Loucy (cell line): ENCODE results near the gene IGDCC3.

Experiments
- H2AFZ ChIP-seq: fragments of 200-600 bp; sonication (generic); 2 replicates; pipeline ENCODE4 v1.6.0; 2016; ENCODE audit warnings: antibody characterized with exemption, mild to moderate bottlenecking, low read length, moderate library complexity
- H3F3A ChIP-seq: fragments of 200-600 bp; 2 replicates; pipeline ENCODE4 v1.6.0; 2016; ENCODE audit warnings: antibody characterized with exemption, low read depth, mild to moderate bottlenecking
- H3K27me3 ChIP-seq: fragments of 200-600 bp; sonication (generic); 2 replicates; pipeline ENCODE4 v1.6.1; 2014; ENCODE audit warnings: low read length, mild to moderate bottlenecking; ENCODE audit not compliant: insufficient read depth, poor library complexity, severe bottlenecking
- H3K36me3 ChIP-seq: fragments of 200-600 bp; sonication (generic); 2 replicates; pipeline ENCODE4 v1.6.1; 2016; ENCODE audit warnings: low read length; ENCODE audit not compliant: insufficient read depth
- H3K4me1 ChIP-seq: fragments of 200-600 bp; sonication (generic); 2 replicates; pipeline ENCODE4 v1.5.1; 2014; ENCODE audit warnings: low read length, mild to moderate bottlenecking; ENCODE audit not compliant: insufficient read depth, poor library complexity, severe bottlenecking
- H3K4me2 ChIP-seq: fragments of 200-600 bp; sonication (generic); 2 replicates; pipeline ENCODE4 v1.6.0; 2014; ENCODE audit warnings: antibody characterized with exemption, low read length, low read depth, mild to moderate bottlenecking; ENCODE audit not compliant: poor library complexity, severe bottlenecking
- H3K4me3 ChIP-seq: fragments of 200-600 bp; sonication (generic); 2 replicates; pipeline ENCODE4 v1.5.1; 2014; ENCODE audit warnings: low read length, mild to moderate bottlenecking, mixed read lengths; ENCODE audit not compliant: poor library complexity, severe bottlenecking
- H3K79me2 ChIP-seq: fragments of 200-600 bp; sonication (generic); 2 replicates; pipeline ENCODE4 v1.6.1; 2014; ENCODE audit warnings: low read length; ENCODE audit not compliant: insufficient read depth
- H3K9ac ChIP-seq: fragments of 200-600 bp; sonication (generic); 2 replicates; pipeline ENCODE4 v1.6.0; 2014; ENCODE audit warnings: mild to moderate bottlenecking, low read depth, low read length, moderate library complexity; ENCODE audit not compliant: poor library complexity, severe bottlenecking
- H3K9me2 ChIP-seq: fragments of 200-600 bp; sonication (generic); replicated peaks from 2 replicates; pipeline ENCODE4 v1.6.1; 2016; ENCODE audit warnings: low read depth, low read length, mixed read lengths
- H3K9me3 ChIP-seq: fragments of 200-600 bp; sonication (generic); 2 replicates; pipeline ENCODE4 v1.6.1; 2014; ENCODE audit warnings: mild to moderate bottlenecking, antibody characterized with exemption, low read length, low read depth; ENCODE audit not compliant: insufficient read depth
- H4K20me1 ChIP-seq: fragments of 200-600 bp; sonication (generic); 2 replicates; pipeline ENCODE4 v1.6.0; 2014; ENCODE audit warnings: antibody characterized with exemption, low read length, mild to moderate bottlenecking; ENCODE audit not compliant: insufficient read depth, poor library complexity, severe bottlenecking
- CTCF ChIP-seq: fragments of 200-600 bp; sonication (generic); conservative IDR thresholded peaks from 2 replicates; pipeline ENCODE4 v1.5.1; 2014; ENCODE audit warnings: mild to moderate bottlenecking, antibody characterized with exemption, low read length
- EZH2phosphoT487 ChIP-seq: fragments of 200-600 bp; IDR thresholded peaks from 2 replicates; pipeline ENCODE4 v1.6.1; 2018; ENCODE audit warnings: antibody characterized with exemption, mild to moderate bottlenecking, moderate library complexity, borderline replicate concordance

The IGDCC3 gene

DNA sequence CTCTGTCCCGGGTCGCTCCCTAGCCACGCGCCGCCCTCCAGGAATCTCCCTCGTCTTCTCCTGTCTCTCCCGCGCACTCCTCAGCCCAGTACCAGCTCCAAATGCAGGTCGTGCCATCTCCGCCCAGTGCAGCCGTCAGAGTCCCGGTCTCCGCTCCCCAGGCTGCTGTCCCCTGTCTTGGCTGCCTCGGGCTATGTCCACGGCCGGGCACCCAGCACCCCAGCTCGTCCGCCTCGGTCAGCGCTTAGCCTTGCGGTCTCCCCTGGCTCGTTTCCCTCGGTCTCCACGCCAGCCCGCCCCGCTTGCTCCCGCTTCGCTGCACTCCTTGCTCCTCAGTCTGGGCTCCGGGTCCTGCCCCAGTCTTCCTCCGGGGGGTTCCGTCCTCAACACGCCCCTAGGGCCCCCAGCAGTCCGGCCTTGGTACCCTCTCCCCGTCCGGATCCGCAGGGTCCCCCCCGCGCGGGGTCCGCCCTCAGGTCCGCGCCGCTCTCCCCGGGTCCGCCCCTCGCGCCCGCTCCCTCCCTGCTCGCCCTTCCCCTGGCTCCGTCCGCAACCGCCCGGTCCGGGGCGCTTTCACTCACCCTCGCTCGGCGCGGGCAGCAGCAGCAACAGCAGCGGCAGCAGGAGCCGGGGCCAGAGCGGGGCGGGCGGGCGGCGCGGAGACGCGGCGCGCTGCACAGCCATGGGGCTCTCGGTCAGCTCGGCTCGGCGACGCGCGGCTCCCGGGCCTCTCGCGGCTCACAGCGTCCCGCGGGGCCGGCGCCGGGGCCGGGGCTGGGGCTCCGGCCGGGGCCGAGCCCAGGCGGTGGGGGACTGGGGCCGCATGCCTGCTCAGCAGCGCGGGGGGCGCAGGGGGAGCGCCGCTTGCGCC is 462 bp downstream of the IGDCC3 start:
- no peak overlapping the region for H3K4me3 ChIP-seq
- no peaks in the 10 kb centered on the region for H3F3A ChIP-seq
- H3K9ac ChIP-seq = no peak overlapping the region
- no peaks in the 10 kb centered on the region for H3K79me2 ChIP-seq
- peaks cover 6% of the 10 kb centered on the region for H3K4me1 ChIP-seq
- H2AFZ ChIP-seq = no peak overlapping the region
- H4K20me1 ChIP-seq = no peaks in the 10 kb centered on the region
- no peaks in the 10 kb centered on the region for H3K9me2 ChIP-seq
- H3K4me2 ChIP-seq = no peak overlapping the region
- H3K27me3 ChIP-seq = no peaks in the 10 kb centered on the region
- no peaks in the 10 kb centered on the region for H3K36me3 ChIP-seq
- TF ChIP-seq EZH2phosphoT487 = no peak
- no peak for TF ChIP-seq CTCF
- H3K9me3 ChIP-seq = no peaks in the 10 kb centered on the region

GRCh38 chr15:65376767-65377104 is 1.1 kb downstream of the IGDCC3 start:
- H3K36me3 ChIP-seq = no peaks in the 10 kb centered on the region
- no peaks in the 10 kb centered on the region for H3K9me2 ChIP-seq
- no peaks in the 10 kb centered on the region for H3K79me2 ChIP-seq
- no peaks in the 10 kb centered on the region for H3K27me3 ChIP-seq
- H3K4me2 ChIP-seq = no peak overlapping the region
- H3K9ac ChIP-seq = no peak overlapping the region
- H3K4me3 ChIP-seq = no peak overlapping the region
- peaks cover 6% of the 10 kb centered on the region for H3K4me1 ChIP-seq
- H3F3A ChIP-seq = no peaks in the 10 kb centered on the region
- H4K20me1 ChIP-seq = no peaks in the 10 kb centered on the region
- no peaks in the 10 kb centered on the region for H3K9me3 ChIP-seq
- H2AFZ ChIP-seq = no peak overlapping the region
- TF ChIP-seq CTCF (no peak), EZH2phosphoT487 (no peak)

- Histone ChIP-seq H3K27me3 (no peaks in the 10 kb centered on the region), H3F3A (no peaks in the 10 kb centered on the region), H2AFZ (no peak overlapping the region), H3K9ac (no peak overlapping the region), H3K36me3 (no peaks in the 10 kb centered on the region), H3K4me2 (no peak overlapping the region), H3K9me2 (no peaks in the 10 kb centered on the region), H3K4me1 (peaks cover 6% of the 10 kb centered on the region), H3K9me3 (no peaks in the 10 kb centered on the region), H3K79me2 (no peaks in the 10 kb centered on the region), H4K20me1 (no peaks in the 10 kb centered on the region), H3K4me3 (no peak overlapping the region)
- TF ChIP-seq CTCF = no peak
- TF ChIP-seq EZH2phosphoT487 = no peak
These were observed 1.8 kb downstream of the IGDCC3 start for GRCh38 chr15:65375871-65376607.
